GM12878 (cell line): ENCODE results near the gene SLC4A5. TPM values are rescaled to one million over a fixed set of nuclear protein-coding genes. Genes with fewer than 3 reads are reported as not detected.

Experiments
- BHLHE40 ChIP-seq, 2 experiments: fragments of 450-650 bp in 1 of 2; IDR thresholded peaks; 2 replicates each; pipeline ENCODE4 v1.6.1; 2011 to 2017; ENCODE audit warnings: low read depth in 2 of 2, borderline replicate concordance in 1 of 2, improper control_type of control experiment in 1 of 2, low read length in 1 of 2, mild to moderate bottlenecking in 1 of 2
- IRF4 ChIP-seq: IDR thresholded peaks from 2 replicates; pipeline ENCODE4 v1.6.1; 2011; ENCODE audit warnings: low read depth, low read length
- JUNB ChIP-seq: IDR thresholded peaks from 2 replicates; pipeline ENCODE4 v1.6.1; 2016; ENCODE audit warnings: antibody characterized with exemption, mild to moderate bottlenecking
- KDM1A ChIP-seq: fragments of 200-600 bp; sonication (generic); IDR thresholded peaks from 2 replicates; pipeline ENCODE4 v1.6.1; 2016; ENCODE audit warnings: borderline replicate concordance
- MEF2A ChIP-seq: IDR thresholded peaks from 2 replicates; pipeline ENCODE4 v1.6.1; 2011; ENCODE audit warnings: low read depth, mild to moderate bottlenecking, low read length, moderate library complexity; ENCODE audit not compliant: insufficient read depth
- NFXL1 ChIP-seq: fragments of 450-650 bp; IDR thresholded peaks from 2 replicates; pipeline ENCODE4 v1.6.1; 2017; ENCODE audit warnings: antibody characterized with exemption, mild to moderate bottlenecking, borderline replicate concordance
- NFYB ChIP-seq: IDR thresholded peaks from 2 replicates; pipeline ENCODE4 v1.6.1; 2011; ENCODE audit warnings: low read depth, mild to moderate bottlenecking, low read length, improper control_type of control experiment, moderate library complexity; ENCODE audit not compliant: insufficient read depth
- NR2C1 ChIP-seq: fragments of 450-650 bp; IDR thresholded peaks from 2 replicates; pipeline ENCODE4 v1.6.1; 2017; ENCODE audit warnings: antibody characterized with exemption, mild to moderate bottlenecking, moderate library complexity
- PAX5 ChIP-seq: IDR thresholded peaks from 2 replicates; pipeline ENCODE4 v1.6.1; 2011; ENCODE audit warnings: low read depth, low read length, borderline replicate concordance
- PAX8 ChIP-seq: fragments of 450-650 bp; IDR thresholded peaks from 2 replicates; pipeline ENCODE4 v1.6.1; 2017; ENCODE audit warnings: mild to moderate bottlenecking, moderate library complexity
- SREBF2 ChIP-seq: IDR thresholded peaks from 2 replicates; pipeline ENCODE4 v1.6.1; 2012; ENCODE audit warnings: mild to moderate bottlenecking, low read length
- ZNF207 ChIP-seq: fragments of 450-650 bp; IDR thresholded peaks from 2 replicates; pipeline ENCODE4 v1.6.1; 2014; ENCODE audit warnings: antibody characterized with exemption, mild to moderate bottlenecking, borderline replicate concordance
- polyA plus RNA-seq, 11 experiments: library from polyadenylated mRNA; depleted of rRNA in 4 of 11; unstranded in 6 of 11; stranded (reverse) in 5 of 11; fragments of >200 nt; fragmentation: Nextera tagmentation in 4 of 11; fragmentation: Illumina TruSeq in 1 of 11; extraction: Ambion mirVana in 4 of 11; extraction: Trizol in 1 of 11; gene quantifications; 1 replicate in 1 of 11; 2 replicates in 10 of 11; pipeline versions ENCODE4 v1.2.1 to v1.2.3, GENCODE V29; 2011 to 2016; ENCODE audit warnings: inconsistent platforms in 2 of 11, missing spikeins in 2 of 11, low read depth in 1 of 11
- total RNA-seq, 4 experiments: library from RNA; depleted of rRNA in 3 of 4; stranded (reverse); fragments of >200 nt in 3 of 4; fragmentation: Illumina TruSeq in 1 of 4; extraction: Trizol in 1 of 4; gene quantifications; 2 replicates each; pipeline versions ENCODE4 v1.2.1 to v1.2.3, GENCODE V29; 2013 to 2021
- TF ChIP-seq, protein P1 (sequence below): fragments of 450-650 bp; IDR thresholded peaks from 2 replicates; pipeline ENCODE4 v1.6.1; 2017; ENCODE audit warnings: low read depth, mild to moderate bottlenecking, moderate library complexity
- TF ChIP-seq, protein P2 (sequence below): IDR thresholded peaks from 2 replicates; pipeline ENCODE4 v1.6.1; 2011; ENCODE audit warnings: borderline replicate concordance, low read depth, mild to moderate bottlenecking, moderate library complexity, mixed read lengths, low read length; ENCODE audit not compliant: insufficient read depth; ENCODE audit errors: extremely low read length
- TF ChIP-seq, protein P3 (sequence below): IDR thresholded peaks from 2 replicates; pipeline ENCODE4 v1.6.1; 2012; ENCODE audit warnings: low read depth, low read length, improper control_type of control experiment
- TF ChIP-seq, protein P4 (sequence below): fragments of 450-650 bp; IDR thresholded peaks from 2 replicates; pipeline ENCODE4 v1.6.1; 2016; ENCODE audit warnings: mild to moderate bottlenecking, moderate library complexity, borderline replicate concordance
- TF ChIP-seq, protein P5 (sequence below): fragments of 450-650 bp; formaldehyde crosslinking; IDR thresholded peaks from 2 replicates; pipeline ENCODE4 v1.4.0; 2022; ENCODE audit warnings: mild to moderate bottlenecking, moderate library complexity

Gene SLC4A5
- total and polyA plus RNA-seq, 10 of the 15 experiments (the other 5 are each of a cell fraction or from before 2014, with no cell fraction given): 0.15 to 4.7 (median 1.6) TPM

DNA sequence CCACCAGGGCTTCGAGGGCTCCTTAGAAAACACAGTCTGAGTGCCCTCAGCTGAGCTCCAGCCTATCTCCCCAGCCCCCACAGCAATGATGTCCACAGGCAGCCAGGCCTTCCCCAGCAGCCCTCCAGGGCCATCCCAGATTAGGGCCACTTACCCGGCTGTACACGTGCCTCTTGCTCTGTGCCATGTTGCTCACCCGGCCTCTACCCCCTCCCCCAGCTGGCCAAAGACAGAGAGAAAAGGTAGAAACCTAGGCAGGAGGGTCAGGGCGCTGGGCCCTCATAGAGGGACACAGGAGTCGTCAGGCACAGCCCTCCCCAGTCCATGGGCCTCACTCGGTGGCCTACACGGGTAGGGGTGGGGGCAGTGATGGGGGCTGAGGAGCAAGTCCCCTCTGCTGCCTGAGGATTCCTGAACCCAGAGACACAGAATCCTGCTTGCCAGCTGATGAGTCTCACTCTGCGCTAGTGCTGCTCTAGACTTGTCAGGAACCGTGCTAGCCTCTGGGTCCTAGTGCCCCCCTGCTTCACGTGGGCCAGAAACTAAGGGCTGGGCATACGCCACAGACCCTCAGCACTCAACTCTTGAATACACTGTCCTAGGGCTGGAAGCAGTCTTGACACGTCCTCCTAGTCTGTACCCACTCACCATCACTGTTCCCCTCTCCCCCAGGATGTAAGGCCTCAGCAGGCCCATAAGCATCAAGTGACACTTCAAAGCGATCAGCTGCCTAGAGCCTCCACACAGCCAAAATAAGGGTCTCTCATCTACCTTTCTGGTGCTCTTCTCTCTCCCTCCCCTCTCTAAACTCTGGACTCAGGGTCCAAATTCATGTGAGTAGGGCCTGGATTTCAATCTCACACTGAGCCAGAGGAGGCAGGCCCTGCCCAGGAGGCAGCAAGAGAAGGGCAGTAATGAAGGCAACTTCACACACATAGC, 36.9 kb upstream of the SLC4A5 start, which contains the start of gene DCTN1 (continued):
- TF ChIP-seq, protein P1, sequence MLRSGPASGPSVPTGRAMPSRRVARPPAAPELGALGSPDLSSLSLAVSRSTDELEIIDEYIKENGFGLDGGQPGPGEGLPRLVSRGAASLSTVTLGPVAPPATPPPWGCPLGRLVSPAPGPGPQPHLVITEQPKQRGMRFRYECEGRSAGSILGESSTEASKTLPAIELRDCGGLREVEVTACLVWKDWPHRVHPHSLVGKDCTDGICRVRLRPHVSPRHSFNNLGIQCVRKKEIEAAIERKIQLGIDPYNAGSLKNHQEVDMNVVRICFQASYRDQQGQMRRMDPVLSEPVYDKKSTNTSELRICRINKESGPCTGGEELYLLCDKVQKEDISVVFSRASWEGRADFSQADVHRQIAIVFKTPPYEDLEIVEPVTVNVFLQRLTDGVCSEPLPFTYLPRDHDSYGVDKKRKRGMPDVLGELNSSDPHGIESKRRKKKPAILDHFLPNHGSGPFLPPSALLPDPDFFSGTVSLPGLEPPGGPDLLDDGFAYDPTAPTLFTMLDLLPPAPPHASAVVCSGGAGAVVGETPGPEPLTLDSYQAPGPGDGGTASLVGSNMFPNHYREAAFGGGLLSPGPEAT: 0 out of 2 replicates have a peak, but pooled peaks have one; percentile 35
- TF ChIP-seq SREBF2: no peak
- TF ChIP-seq, protein P2, sequence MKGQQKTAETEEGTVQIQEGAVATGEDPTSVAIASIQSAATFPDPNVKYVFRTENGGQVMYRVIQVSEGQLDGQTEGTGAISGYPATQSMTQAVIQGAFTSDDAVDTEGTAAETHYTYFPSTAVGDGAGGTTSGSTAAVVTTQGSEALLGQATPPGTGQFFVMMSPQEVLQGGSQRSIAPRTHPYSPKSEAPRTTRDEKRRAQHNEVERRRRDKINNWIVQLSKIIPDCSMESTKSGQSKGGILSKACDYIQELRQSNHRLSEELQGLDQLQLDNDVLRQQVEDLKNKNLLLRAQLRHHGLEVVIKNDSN: peak; percentile 52
- no peak for TF ChIP-seq NR2C1
- TF ChIP-seq MEF2A: no peak
- TF ChIP-seq, protein P3, sequence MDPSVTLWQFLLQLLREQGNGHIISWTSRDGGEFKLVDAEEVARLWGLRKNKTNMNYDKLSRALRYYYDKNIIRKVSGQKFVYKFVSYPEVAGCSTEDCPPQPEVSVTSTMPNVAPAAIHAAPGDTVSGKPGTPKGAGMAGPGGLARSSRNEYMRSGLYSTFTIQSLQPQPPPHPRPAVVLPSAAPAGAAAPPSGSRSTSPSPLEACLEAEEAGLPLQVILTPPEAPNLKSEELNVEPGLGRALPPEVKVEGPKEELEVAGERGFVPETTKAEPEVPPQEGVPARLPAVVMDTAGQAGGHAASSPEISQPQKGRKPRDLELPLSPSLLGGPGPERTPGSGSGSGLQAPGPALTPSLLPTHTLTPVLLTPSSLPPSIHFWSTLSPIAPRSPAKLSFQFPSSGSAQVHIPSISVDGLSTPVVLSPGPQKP: no peak
- no peak for TF ChIP-seq NFYB
- TF ChIP-seq, protein P4, sequence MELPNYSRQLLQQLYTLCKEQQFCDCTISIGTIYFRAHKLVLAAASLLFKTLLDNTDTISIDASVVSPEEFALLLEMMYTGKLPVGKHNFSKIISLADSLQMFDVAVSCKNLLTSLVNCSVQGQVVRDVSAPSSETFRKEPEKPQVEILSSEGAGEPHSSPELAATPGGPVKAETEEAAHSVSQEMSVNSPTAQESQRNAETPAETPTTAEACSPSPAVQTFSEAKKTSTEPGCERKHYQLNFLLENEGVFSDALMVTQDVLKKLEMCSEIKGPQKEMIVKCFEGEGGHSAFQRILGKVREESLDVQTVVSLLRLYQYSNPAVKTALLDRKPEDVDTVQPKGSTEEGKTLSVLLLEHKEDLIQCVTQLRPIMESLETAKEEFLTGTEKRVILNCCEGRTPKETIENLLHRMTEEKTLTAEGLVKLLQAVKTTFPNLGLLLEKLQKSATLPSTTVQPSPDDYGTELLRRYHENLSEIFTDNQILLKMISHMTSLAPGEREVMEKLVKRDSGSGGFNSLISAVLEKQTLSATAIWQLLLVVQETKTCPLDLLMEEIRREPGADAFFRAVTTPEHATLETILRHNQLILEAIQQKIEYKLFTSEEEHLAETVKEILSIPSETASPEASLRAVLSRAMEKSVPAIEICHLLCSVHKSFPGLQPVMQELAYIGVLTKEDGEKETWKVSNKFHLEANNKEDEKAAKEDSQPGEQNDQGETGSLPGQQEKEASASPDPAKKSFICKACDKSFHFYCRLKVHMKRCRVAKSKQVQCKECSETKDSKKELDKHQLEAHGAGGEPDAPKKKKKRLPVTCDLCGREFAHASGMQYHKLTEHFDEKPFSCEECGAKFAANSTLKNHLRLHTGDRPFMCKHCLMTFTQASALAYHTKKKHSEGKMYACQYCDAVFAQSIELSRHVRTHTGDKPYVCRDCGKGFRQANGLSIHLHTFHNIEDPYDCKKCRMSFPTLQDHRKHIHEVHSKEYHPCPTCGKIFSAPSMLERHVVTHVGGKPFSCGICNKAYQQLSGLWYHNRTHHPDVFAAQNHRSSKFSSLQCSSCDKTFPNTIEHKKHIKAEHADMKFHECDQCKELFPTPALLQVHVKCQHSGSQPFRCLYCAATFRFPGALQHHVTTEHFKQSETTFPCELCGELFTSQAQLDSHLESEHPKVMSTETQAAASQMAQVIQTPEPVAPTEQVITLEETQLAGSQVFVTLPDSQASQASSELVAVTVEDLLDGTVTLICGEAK: no peak
- no peak for TF ChIP-seq PAX5
- TF ChIP-seq IRF4: no peak
- TF ChIP-seq BHLHE40 (IDR thresholded peaks at IDR 0.05; ENCODE audit: borderline replicate concordance in 1 of 2, low read depth in 2 of 2, low read length in 1 of 2): peak in 1 of 2 experiments; percentile 29; a peak in 1 of 4 replicates
- TF ChIP-seq PAX8: no peak
- no peak for TF ChIP-seq NFXL1
- TF ChIP-seq, protein P5, sequence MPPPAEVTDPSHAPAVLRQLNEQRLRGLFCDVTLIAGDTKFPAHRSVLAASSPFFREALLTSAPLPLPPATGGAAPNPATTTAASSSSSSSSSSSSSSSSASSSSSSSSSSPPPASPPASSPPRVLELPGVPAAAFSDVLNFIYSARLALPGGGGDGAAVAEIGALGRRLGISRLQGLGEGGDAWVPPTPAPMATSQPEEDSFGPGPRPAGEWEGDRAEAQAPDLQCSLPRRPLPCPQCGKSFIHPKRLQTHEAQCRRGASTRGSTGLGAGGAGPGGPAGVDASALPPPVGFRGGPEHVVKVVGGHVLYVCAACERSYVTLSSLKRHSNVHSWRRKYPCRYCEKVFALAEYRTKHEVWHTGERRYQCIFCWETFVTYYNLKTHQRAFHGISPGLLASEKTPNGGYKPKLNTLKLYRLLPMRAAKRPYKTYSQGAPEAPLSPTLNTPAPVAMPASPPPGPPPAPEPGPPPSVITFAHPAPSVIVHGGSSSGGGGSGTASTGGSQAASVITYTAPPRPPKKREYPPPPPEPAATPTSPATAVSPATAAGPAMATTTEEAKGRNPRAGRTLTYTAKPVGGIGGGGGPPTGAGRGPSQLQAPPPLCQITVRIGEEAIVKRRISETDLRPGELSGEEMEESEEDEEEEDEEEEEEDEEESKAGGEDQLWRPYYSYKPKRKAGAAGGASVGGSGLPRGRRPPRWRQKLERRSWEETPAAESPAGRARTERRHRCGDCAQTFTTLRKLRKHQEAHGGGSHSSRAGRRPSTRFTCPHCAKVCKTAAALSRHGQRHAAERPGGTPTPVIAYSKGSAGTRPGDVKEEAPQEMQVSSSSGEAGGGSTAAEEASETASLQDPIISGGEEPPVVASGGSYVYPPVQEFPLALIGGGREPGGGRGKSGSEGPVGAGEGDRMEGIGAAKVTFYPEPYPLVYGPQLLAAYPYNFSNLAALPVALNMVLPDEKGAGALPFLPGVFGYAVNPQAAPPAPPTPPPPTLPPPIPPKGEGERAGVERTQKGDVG (CRISPR knock-in tag): no peak
- TF ChIP-seq ZNF207: no peak
- TF ChIP-seq JUNB: no peak
- TF ChIP-seq KDM1A: no peak
